Kidney epithelial cell (primary cell): ENCODE measurements around the gene ING2. TPM values are rescaled to one million over a fixed set of nuclear protein-coding genes. Genes with fewer than 3 reads are reported as not detected.

Experiments used
- DNase-seq: peaks from one replicate; pipeline ENCODE4 v3.0.0-alpha.2; 2010; ENCODE audit warnings: low read depth
- H3K27me3 ChIP-seq: 2 replicates; pipeline ENCODE4 v1.6.0; 2011; ENCODE audit warnings: low read length; ENCODE audit not compliant: control insufficient read depth, insufficient read depth
- H3K36me3 ChIP-seq: 2 replicates; pipeline ENCODE4 v1.5.1; 2011; ENCODE audit warnings: low read length; ENCODE audit not compliant: control insufficient read depth, insufficient read depth
- H3K4me3 ChIP-seq: 2 replicates; pipeline ENCODE4 v1.5.1; 2011; ENCODE audit warnings: low read depth, mild to moderate bottlenecking, control low read depth, low read length
- total RNA-seq: library from RNA; depleted of rRNA; stranded (reverse); fragments of >200 nt; gene quantifications from 2 replicates; pipeline ENCODE4 v1.2.3, GENCODE V29; 2015
- TF ChIP-seq, protein P1 (sequence below): IDR thresholded peaks from 2 replicates; pipeline ENCODE4 v1.5.1; 2011; ENCODE audit warnings: mild to moderate bottlenecking, moderate library complexity, low read length, control low read depth, inconsistent platforms; ENCODE audit not compliant: insufficient read depth, poor library complexity, severe bottlenecking

ING2 gene
- total RNA-seq, 1 donor from 2014 or later: 9.9 TPM

GRCh38 chr4:183504064-183504929 is 561 bp upstream of the ING2 start:
- TF ChIP-seq, protein P1, sequence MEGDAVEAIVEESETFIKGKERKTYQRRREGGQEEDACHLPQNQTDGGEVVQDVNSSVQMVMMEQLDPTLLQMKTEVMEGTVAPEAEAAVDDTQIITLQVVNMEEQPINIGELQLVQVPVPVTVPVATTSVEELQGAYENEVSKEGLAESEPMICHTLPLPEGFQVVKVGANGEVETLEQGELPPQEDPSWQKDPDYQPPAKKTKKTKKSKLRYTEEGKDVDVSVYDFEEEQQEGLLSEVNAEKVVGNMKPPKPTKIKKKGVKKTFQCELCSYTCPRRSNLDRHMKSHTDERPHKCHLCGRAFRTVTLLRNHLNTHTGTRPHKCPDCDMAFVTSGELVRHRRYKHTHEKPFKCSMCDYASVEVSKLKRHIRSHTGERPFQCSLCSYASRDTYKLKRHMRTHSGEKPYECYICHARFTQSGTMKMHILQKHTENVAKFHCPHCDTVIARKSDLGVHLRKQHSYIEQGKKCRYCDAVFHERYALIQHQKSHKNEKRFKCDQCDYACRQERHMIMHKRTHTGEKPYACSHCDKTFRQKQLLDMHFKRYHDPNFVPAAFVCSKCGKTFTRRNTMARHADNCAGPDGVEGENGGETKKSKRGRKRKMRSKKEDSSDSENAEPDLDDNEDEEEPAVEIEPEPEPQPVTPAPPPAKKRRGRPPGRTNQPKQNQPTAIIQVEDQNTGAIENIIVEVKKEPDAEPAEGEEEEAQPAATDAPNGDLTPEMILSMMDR: peak; percentile 23
- Histone ChIP-seq H3K4me3 (peak overlapping the region; percentile 89), H3K36me3 (no peaks in the 10 kb centered on the region), H3K27me3 (no peaks in the 10 kb centered on the region)
- peak; percentile 86 for DNase-seq

GRCh38 chr4:183505611-183506388 is 942 bp downstream of the ING2 start:
- peak; percentile 58 for DNase-seq
- Histone ChIP-seq H3K4me3 (peak overlapping the region; percentile 89), H3K27me3 (no peaks in the 10 kb centered on the region), H3K36me3 (no peaks in the 10 kb centered on the region)
- TF ChIP-seq, protein P1: no peak

GRCh38 chr4:183506389-183506735 is 1.5 kb downstream of the ING2 start:
- no peak for DNase-seq
- TF ChIP-seq, protein P1: no peak
- Histone ChIP-seq H3K4me3 (peak overlapping the region; percentile 89), H3K27me3 (no peaks in the 10 kb centered on the region), H3K36me3 (no peaks in the 10 kb centered on the region)

GRCh38 chr4:183507925-183508696 is 3.3 kb downstream of the ING2 start:
- no peaks in the 10 kb centered on the region for H3K27me3 ChIP-seq
- no peak for DNase-seq
- TF ChIP-seq, protein P1: no peak

DNA sequence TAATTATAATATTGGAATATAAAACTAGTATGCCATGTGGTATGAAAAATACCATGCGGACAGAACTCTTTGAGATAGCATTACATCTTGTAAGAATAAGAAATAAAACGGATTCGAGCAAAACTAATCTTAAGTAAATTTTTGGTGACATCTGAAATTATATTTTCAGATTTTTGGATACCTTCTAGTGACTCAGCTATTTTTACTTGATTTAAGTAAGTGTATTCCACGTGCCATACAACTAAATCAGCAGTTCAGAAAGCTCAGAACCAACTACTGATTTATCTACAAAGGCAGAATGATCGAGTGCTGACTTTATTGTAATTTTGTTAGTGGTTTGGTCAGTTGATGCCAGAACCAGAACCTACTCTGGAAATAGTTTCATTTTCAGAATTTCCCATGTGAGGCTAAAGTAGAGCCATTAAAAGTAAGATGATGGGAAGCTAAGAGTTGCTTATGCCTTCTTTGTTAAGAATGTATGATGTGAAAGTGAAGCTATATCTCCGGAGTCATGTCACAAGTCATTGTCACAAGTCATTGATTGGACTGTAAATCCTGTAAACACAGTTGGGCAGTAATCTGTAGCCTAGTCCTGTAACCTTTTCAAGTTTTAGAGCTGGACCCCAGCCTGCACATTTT is 4.0 kb downstream of the ING2 start:
- Histone ChIP-seq H3K4me3 (no peak overlapping the region), H3K27me3 (no peaks in the 10 kb centered on the region), H3K36me3 (no peaks in the 10 kb centered on the region)
- TF ChIP-seq, protein P1: no peak
- DNase-seq: no peak

More at GRCh38 chr4:183507925-183508696, 3.3 kb downstream of the ING2 start:
- H3K4me3 ChIP-seq: no peak overlapping the region
- no peaks in the 10 kb centered on the region for H3K36me3 ChIP-seq
